Measurements from ENCODE around the gene RAB33A.

The RAB33A gene

GRCh38 chrX:130186651-130187050 is 14.9 kb downstream of the RAB33A start:
- no peak for DNase-seq (ENCODE audit: low read depth, low spot score)
- in situ Hi-C loops (cut with HindIII; ENCODE audit: low sequenced_read_pairs): no loop called here
- TF ChIP-seq CTCF (IDR thresholded peaks at IDR 0.05; ENCODE audit: low read depth, low read length): no peak
- no peak overlapping the region for H3K4me3 ChIP-seq (ENCODE audit: low read depth, low read length)

GRCh38 chrX:130190801-130191200 is 19.0 kb downstream of the RAB33A start:
- no peak overlapping the region for H3K4me3 ChIP-seq (ENCODE audit: low read depth, low read length)
- no peak for TF ChIP-seq CTCF (IDR thresholded peaks at IDR 0.05; ENCODE audit: low read depth, low read length)
- DNase-seq (ENCODE audit: low read depth, low spot score): no peak
- in situ Hi-C loops (cut with HindIII; ENCODE audit: low sequenced_read_pairs): no loop called here

GRCh38 chrX:130196466-130196865 is 24.7 kb downstream of the RAB33A start:
- no peak overlapping the region for H3K4me3 ChIP-seq (ENCODE audit: low read depth, low read length)
- TF ChIP-seq CTCF (IDR thresholded peaks at IDR 0.05; ENCODE audit: low read depth, low read length): no peak
- in situ Hi-C loops (cut with HindIII; ENCODE audit: low sequenced_read_pairs): no loop called here
- DNase-seq (ENCODE audit: low read depth, low spot score): no peak

GRCh38 chrX:130197464-130197863 is 25.7 kb downstream of the RAB33A start:
- no peak overlapping the region for H3K4me3 ChIP-seq (ENCODE audit: low read depth, low read length)
- DNase-seq (ENCODE audit: low read depth, low spot score): no peak
- in situ Hi-C loops (cut with HindIII; ENCODE audit: low sequenced_read_pairs): no loop called here
- no peak for TF ChIP-seq CTCF (IDR thresholded peaks at IDR 0.05; ENCODE audit: low read depth, low read length)

GRCh38 chrX:130204647-130205046 is 32.9 kb downstream of the RAB33A start:
- DNase-seq (ENCODE audit: low read depth, low spot score): no peak
- TF ChIP-seq CTCF (IDR thresholded peaks at IDR 0.05; ENCODE audit: low read depth, low read length): no peak
- in situ Hi-C loops (cut with HindIII; ENCODE audit: low sequenced_read_pairs): no loop called here
- H3K4me3 ChIP-seq (ENCODE audit: low read depth, low read length): no peak overlapping the region

GRCh38 chrX:130211415-130212186 is 39.8 kb downstream of the RAB33A start:
- no peak for TF ChIP-seq CTCF (IDR thresholded peaks at IDR 0.05; ENCODE audit: low read depth, low read length)

More at GRCh38 chrX:130211415-130212186, 39.8 kb downstream of the RAB33A start:
- H3K4me3 ChIP-seq (ENCODE audit: low read depth, low read length): no peak overlapping the region
- DNase-seq (ENCODE audit: low read depth, low spot score): no peak
- in situ Hi-C loops (cut with HindIII; ENCODE audit: low sequenced_read_pairs): no loop called here
